ENCODE measurements around the gene CLEC17A. TPM values are rescaled to one million over a fixed set of nuclear protein-coding genes. Genes with fewer than 3 reads are reported as not detected.
"Not testable (repeated sequence)": the region's sequence is repeated elsewhere in the genome, so short reads cannot be mapped to it uniquely, and the experiment has no call there.

CLEC17A gene
- total and polyA plus RNA-seq, 2 of the 13 experiments (the other 11 are each of a cell fraction or from before 2014, with no cell fraction given) = not detected

- TF ChIP-seq FLYWCH1 (CRISPR knock-in tag; IDR thresholded peaks at IDR 0.05) = no peak
- TF ChIP-seq KLF16 (CRISPR knock-in tag; IDR thresholded peaks at IDR 0.05) = no peak
- TF ChIP-seq ZNF629 (CRISPR knock-in tag; conservative IDR thresholded peaks at IDR 0.05) = peak; percentile 80
- no peak for TF ChIP-seq BORCS8-MEF2B (CRISPR knock-in tag; IDR thresholded peaks at IDR 0.05)
- no peak for TF ChIP-seq GPBP1L1 (CRISPR knock-in tag; IDR thresholded peaks at IDR 0.05)
- H3K4me2 ChIP-seq (ENCODE audit: low read depth, low read length) = no peak overlapping the region
- H3K36me3 ChIP-seq (replicated peaks in 1 of 2; ENCODE audit: control insufficient read depth in 1 of 2, insufficient read depth in 2 of 2, low read length in 2 of 2) = no peaks in the 10 kb centered on the region
- no peaks in the 10 kb centered on the region for H4K20me1 ChIP-seq (ENCODE audit: insufficient read depth, low read length)
- no peaks in the 10 kb centered on the region; a peak in 1 of 5 replicates for H3K27me3 ChIP-seq (ENCODE audit: control insufficient read depth in 1 of 2, insufficient read depth in 2 of 2, low read length in 2 of 2)
- no peak overlapping the region for H3K4me3 ChIP-seq (replicated peaks in 1 of 3; ENCODE audit: insufficient read depth in 1 of 3, low read depth in 2 of 3, low read length in 3 of 3)
- DNase-seq (ENCODE audit: low spot score) (no peak), FAIRE-seq (no peak), ATAC-seq (no peak)
- ChIA-PET POLR2A (no interaction called here), CTCF (ENCODE audit: low intra/inter-chr PET ratio, low total read pairs) (no interaction called here)
- H2AFZ ChIP-seq (ENCODE audit: low read length) = no peak overlapping the region
- WGBS (ENCODE audit: low lambda C conversion rate) = 43% methylated on average over 9 of the region's 9 CpGs
- H3K4me1 ChIP-seq (ENCODE audit: insufficient read depth, low read length) = peaks cover 14% of the 10 kb centered on the region; the same call in 1 of the 2 replicates
- H3K9me3 ChIP-seq (ENCODE audit: low read length) = no peaks in the 10 kb centered on the region
- BruUV-seq (replicated peaks) = no TSS peak
- H3K79me2 ChIP-seq (ENCODE audit: insufficient read depth, low read length) = no peaks in the 10 kb centered on the region
- in situ Hi-C loops (cut with HindIII; ENCODE audit: extremely low pct_ligation_motif_present, low pct_unique_long_range_greater_than_20kb) = no loop called here
- intact Hi-C loops (cut with micrococcal nuclease; ENCODE audit: unreplicated experiment) = no loop called here
- no peak overlapping the region for H3K9ac ChIP-seq (ENCODE audit: insufficient read depth, low read depth, low read length)
- no peak overlapping the region for H3K27ac ChIP-seq (ENCODE audit: extremely low read length, insufficient read depth, low read length)
These were observed 23.7 kb downstream of the CLEC17A start for GRCh38 chr19:14606627-14607026.

- Histone ChIP-seq H3K4me2 (ENCODE audit: low read depth, low read length) (no peak overlapping the region), H3K27me3 (ENCODE audit: control insufficient read depth in 1 of 2, insufficient read depth in 2 of 2, low read length in 2 of 2) (no peaks in the 10 kb centered on the region; a peak in 1 of 5 replicates), H3K9ac (ENCODE audit: insufficient read depth, low read depth, low read length) (no peak overlapping the region), H3K36me3 (replicated peaks in 1 of 2; ENCODE audit: control insufficient read depth in 1 of 2, insufficient read depth in 2 of 2, low read length in 2 of 2) (no peaks in the 10 kb centered on the region), H3K9me3 (ENCODE audit: low read length) (no peaks in the 10 kb centered on the region), H3K4me1 (ENCODE audit: insufficient read depth, low read length) (peaks cover 7% of the 10 kb centered on the region), H2AFZ (ENCODE audit: low read length) (no peak overlapping the region), H3K4me3 (replicated peaks in 1 of 3; ENCODE audit: insufficient read depth in 1 of 3, low read depth in 2 of 3, low read length in 3 of 3) (no peak overlapping the region), H3K27ac (ENCODE audit: extremely low read length, insufficient read depth, low read length) (no peak overlapping the region), H3K79me2 (ENCODE audit: insufficient read depth, low read length) (no peaks in the 10 kb centered on the region), H4K20me1 (ENCODE audit: insufficient read depth, low read length) (no peaks in the 10 kb centered on the region)
- intact Hi-C loops (cut with micrococcal nuclease; ENCODE audit: unreplicated experiment) (no loop called here), in situ Hi-C loops (cut with HindIII; ENCODE audit: extremely low pct_ligation_motif_present, low pct_unique_long_range_greater_than_20kb) (no loop called here)
- POLR2A ChIA-PET = no interaction called here
- DNase-seq (ENCODE audit: low spot score) = no peak
- no TSS peak for BruUV-seq (replicated peaks)
- ATAC-seq = no peak
- no peak for FAIRE-seq
- CTCF ChIA-PET (ENCODE audit: low intra/inter-chr PET ratio, low total read pairs) = no interaction called here
- 26% methylated on average over 4 of the region's 4 CpGs for WGBS (ENCODE audit: low lambda C conversion rate)
- no peak for TF ChIP-seq ZNF770 (CRISPR knock-in tag; IDR thresholded peaks at IDR 0.05)
- TF ChIP-seq FOXO1 (CRISPR knock-in tag; IDR thresholded peaks at IDR 0.05) = no peak
- TF ChIP-seq NFYB (CRISPR knock-in tag; IDR thresholded peaks at IDR 0.05) = no peak
These were observed 28.2 kb downstream of the CLEC17A start for GRCh38 chr19:14611051-14611450.

GRCh38 chr19:14612242-14612641, 29.4 kb downstream of the CLEC17A start:
- 32% methylated on average over 5 of the region's 5 CpGs for whole genome bisulfite sequencing (ENCODE audit: low lambda C conversion rate)
- not testable (repeated sequence) for H3K9me3 ChIP-seq (ENCODE audit: low read length)

More at GRCh38 chr19:14612242-14612641, 29.4 kb downstream of the CLEC17A start:
- H3K36me3 ChIP-seq (replicated peaks in 1 of 2; ENCODE audit: control insufficient read depth in 1 of 2, insufficient read depth in 2 of 2, low read length in 2 of 2); in situ Hi-C loops (cut with HindIII; ENCODE audit: extremely low pct_ligation_motif_present, low pct_unique_long_range_greater_than_20kb); H3K4me2 ChIP-seq (ENCODE audit: low read depth, low read length); H3K27ac ChIP-seq (ENCODE audit: extremely low read length, insufficient read depth, low read length); BruUV-seq (replicated peaks); POLR2A ChIA-PET; H3K27me3 ChIP-seq (ENCODE audit: control insufficient read depth in 1 of 2, insufficient read depth in 2 of 2, low read length in 2 of 2); CTCF ChIA-PET (ENCODE audit: low intra/inter-chr PET ratio, low total read pairs); H3K79me2 ChIP-seq (ENCODE audit: insufficient read depth, low read length); intact Hi-C loops (cut with micrococcal nuclease; ENCODE audit: unreplicated experiment); FAIRE-seq; H3K9ac ChIP-seq (ENCODE audit: insufficient read depth, low read depth, low read length); H2AFZ ChIP-seq (ENCODE audit: low read length); H4K20me1 ChIP-seq (ENCODE audit: insufficient read depth, low read length); DNase-seq (ENCODE audit: low spot score); ATAC-seq; H3K4me3 ChIP-seq (replicated peaks in 1 of 3; ENCODE audit: insufficient read depth in 1 of 3, low read depth in 2 of 3, low read length in 3 of 3): not testable (repeated sequence)
- H3K4me1 ChIP-seq (ENCODE audit: insufficient read depth, low read length) = peaks cover 16% of the 10 kb centered on the region
